ENCODE data around the gene CYP19A1. TPM values are rescaled to one million over a fixed set of nuclear protein-coding genes. Genes with fewer than 3 reads are reported as not detected.

The CYP19A1 gene
- total RNA-seq, 4 donors from 2014 or later, result 0.38 TPM; not detected in 3

DNA sequence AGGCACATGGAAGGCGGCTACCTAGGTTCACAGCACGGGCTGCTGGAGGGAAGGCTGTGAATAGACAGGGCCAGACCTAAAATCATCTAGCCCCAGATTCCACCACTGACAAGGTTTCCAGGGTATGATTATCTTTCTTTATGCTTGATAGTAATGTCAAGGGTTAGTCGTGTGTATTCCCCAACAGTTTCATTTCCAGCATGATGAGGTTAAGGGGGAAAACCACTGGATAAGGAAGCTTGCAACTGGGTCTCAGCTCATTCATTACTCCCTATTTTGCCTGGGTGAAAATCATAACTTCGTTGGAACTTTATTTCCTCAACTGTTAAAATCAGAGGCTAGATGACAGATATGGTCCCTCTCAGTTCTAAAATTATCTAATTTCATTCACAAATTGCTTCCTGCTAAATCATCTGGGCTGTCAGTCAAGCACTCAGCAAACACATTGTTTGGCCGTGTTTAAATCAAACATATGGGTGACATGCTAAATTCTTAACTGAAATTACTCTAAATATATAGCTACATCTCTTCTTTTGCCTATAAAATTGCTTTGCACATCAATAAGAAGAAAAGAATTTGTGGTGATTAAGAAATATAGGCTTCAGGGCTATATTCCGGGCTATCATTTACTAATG lies 111.7 kb downstream of the CYP19A1 start:
- DNase-seq, result no peak
- Histone ChIP-seq H3K9me3 (no peaks in the 10 kb centered on the region), H3K4me1 (peaks cover 4 to 8% (median 5%) of the 10 kb centered on the region in 3 donors), H3K4me3 (no peak overlapping the region), H3K36me3 (no peaks in the 10 kb centered on the region), H3K27me3 (peaks cover 0 to 18% (median 0%) of the 10 kb centered on the region in 4 donors), H3K27ac (no peak overlapping the region)
- 67 to 76% methylated on average over 6 of the region's 6 CpGs for WGBS, 2 donors
- no peak for TF ChIP-seq POLR2A (IDR thresholded peaks at IDR 0.05)
- TF ChIP-seq, protein P1, sequence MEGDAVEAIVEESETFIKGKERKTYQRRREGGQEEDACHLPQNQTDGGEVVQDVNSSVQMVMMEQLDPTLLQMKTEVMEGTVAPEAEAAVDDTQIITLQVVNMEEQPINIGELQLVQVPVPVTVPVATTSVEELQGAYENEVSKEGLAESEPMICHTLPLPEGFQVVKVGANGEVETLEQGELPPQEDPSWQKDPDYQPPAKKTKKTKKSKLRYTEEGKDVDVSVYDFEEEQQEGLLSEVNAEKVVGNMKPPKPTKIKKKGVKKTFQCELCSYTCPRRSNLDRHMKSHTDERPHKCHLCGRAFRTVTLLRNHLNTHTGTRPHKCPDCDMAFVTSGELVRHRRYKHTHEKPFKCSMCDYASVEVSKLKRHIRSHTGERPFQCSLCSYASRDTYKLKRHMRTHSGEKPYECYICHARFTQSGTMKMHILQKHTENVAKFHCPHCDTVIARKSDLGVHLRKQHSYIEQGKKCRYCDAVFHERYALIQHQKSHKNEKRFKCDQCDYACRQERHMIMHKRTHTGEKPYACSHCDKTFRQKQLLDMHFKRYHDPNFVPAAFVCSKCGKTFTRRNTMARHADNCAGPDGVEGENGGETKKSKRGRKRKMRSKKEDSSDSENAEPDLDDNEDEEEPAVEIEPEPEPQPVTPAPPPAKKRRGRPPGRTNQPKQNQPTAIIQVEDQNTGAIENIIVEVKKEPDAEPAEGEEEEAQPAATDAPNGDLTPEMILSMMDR (IDR thresholded peaks at IDR 0.05), result no peak
- intact Hi-C loops (cut with DNase I), result no loop called here

GRCh38 chr15:51224428-51224827 lies 114.0 kb downstream of the CYP19A1 start:
- H3K27ac ChIP-seq, result no peak overlapping the region
- no peak for DNase-seq
- TF ChIP-seq, protein P1 (IDR thresholded peaks at IDR 0.05), result no peak
- no peak for TF ChIP-seq POLR2A (IDR thresholded peaks at IDR 0.05)
- intact Hi-C loops (cut with DNase I), result no loop called here
- H3K4me1 ChIP-seq, result peaks cover 4 to 8% (median 5%) of the 10 kb centered on the region in 3 donors
- no peak overlapping the region for H3K4me3 ChIP-seq
- H3K9me3 ChIP-seq, result no peaks in the 10 kb centered on the region
- peaks cover 0 to 8% (median 0%) of the 10 kb centered on the region in 4 donors for H3K27me3 ChIP-seq
- H3K36me3 ChIP-seq, result no peaks in the 10 kb centered on the region

DNA sequence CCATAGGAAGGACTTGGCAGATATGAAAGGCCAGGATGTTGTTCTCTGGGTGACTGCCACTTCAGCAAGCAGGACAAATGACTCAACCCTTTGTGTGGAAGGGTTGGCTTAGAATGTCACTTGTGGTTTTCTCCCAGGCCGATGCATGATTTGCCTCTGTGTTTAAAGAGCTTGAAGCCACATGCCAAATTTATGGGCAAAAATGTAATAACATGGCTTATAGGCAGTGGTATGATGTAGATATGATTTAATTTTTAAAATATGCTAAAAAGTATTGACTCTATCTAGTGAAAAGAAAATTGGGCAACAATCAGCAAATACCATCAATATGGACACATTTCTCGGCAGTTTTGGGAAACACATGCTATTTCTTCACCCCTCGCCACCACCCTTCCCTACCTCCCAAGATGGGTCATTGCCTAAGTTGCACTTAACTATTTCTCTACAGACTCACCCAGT lies 114.6 kb downstream of the CYP19A1 start:
- DNase-seq, result no peak
- intact Hi-C loops (cut with DNase I), result no loop called here
- peaks cover 0 to 8% (median 0%) of the 10 kb centered on the region in 4 donors for H3K27me3 ChIP-seq
- no peaks in the 10 kb centered on the region for H3K9me3 ChIP-seq
- WGBS, 2 donors, result 47 to 56% methylated on average over 3 of the region's 3 CpGs
- H3K4me3 ChIP-seq, result no peak overlapping the region
- peaks cover 4 to 8% (median 5%) of the 10 kb centered on the region in 3 donors for H3K4me1 ChIP-seq
- no peak for TF ChIP-seq POLR2A (IDR thresholded peaks at IDR 0.05)
- TF ChIP-seq, protein P1 (IDR thresholded peaks at IDR 0.05), result no peak
- no peak overlapping the region for H3K27ac ChIP-seq
- no peaks in the 10 kb centered on the region for H3K36me3 ChIP-seq

DNA sequence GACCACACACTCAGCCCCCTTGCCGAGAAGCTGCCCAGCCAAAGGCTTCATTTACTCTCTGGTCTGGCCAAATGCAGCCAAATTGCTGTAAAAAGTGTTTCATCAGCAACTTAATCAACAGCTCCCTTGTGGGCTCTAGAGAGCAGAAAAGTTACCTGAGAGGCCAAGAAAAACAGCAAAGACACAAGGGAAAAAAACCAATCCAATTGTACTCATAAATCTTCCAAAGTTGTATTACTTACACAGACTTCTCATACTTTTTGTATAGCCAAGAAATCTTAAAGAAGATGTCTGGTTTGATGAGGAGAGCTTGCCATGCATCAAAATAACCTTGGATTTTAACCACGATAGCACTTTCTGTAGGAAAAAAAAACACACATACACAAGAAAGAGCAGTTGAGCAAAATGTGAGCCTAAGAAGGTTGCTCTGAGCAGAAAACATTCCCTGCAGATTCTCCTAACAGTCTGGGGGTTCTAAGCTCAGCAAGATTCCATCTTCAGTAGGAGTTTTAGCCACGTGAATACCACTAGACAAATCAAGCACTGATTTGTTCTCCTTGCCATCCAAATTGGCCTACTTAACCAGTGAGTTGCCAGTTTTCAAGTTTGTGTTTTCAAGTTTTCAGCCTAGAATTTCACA lies 120.0 kb downstream of the CYP19A1 start:
- H3K27ac ChIP-seq, result no peak overlapping the region
- no peak overlapping the region for H3K4me3 ChIP-seq
- 49 to 55% methylated on average over 3 of the region's 3 CpGs for WGBS, 2 donors
- TF ChIP-seq POLR2A (IDR thresholded peaks at IDR 0.05), result no peak
- TF ChIP-seq, protein P1 (IDR thresholded peaks at IDR 0.05), result no peak
- DNase-seq, result no peak
- H3K9me3 ChIP-seq, result no peaks in the 10 kb centered on the region
- no peaks in the 10 kb centered on the region for H3K4me1 ChIP-seq
- intact Hi-C loops (cut with DNase I), result no loop called here
- no peaks in the 10 kb centered on the region for H3K36me3 ChIP-seq
- H3K27me3 ChIP-seq, result peaks cover 0 to 12% (median 0%) of the 10 kb centered on the region in 4 donors

DNA sequence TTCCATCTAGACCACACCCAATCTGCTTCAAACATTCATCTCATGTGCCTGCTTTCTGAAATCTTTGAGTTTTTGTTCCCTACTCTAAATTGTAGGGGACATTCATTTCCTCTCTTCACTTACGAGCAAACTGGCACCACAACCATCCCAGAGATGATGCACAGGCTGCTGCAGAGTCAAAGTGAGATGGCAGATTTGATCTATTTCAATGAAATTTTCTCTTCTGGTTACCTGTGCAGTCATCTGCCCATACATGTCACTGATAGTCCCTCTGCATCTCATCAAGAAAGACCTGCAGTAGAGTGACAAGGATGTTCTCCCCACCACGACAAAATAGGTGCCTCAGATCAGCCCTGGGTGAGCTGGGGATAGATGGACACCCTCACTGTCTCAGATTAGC lies 125.5 kb downstream of the CYP19A1 start:
- Histone ChIP-seq H3K4me1 (no peaks in the 10 kb centered on the region), H3K27me3 (peaks cover 0 to 24% (median 0%) of the 10 kb centered on the region in 4 donors), H3K9me3 (no peaks in the 10 kb centered on the region), H3K27ac (no peak overlapping the region), H3K4me3 (no peak overlapping the region), H3K36me3 (no peaks in the 10 kb centered on the region)
- TF ChIP-seq, protein P1 (IDR thresholded peaks at IDR 0.05), result no peak
- no peak for TF ChIP-seq POLR2A (IDR thresholded peaks at IDR 0.05)
- intact Hi-C loops (cut with DNase I), result no loop called here
- DNase-seq, result no peak
- 65 to 79% methylated on average over 2 of the region's 2 CpGs for WGBS, 2 donors

Measured in esophagus squamous epithelium (tissue), 5 donors.